GM12878 (cell line): Measurements from ENCODE around the gene MYOM3.

ENCODE experiments used
- CBX3 ChIP-seq: fragments of 200-600 bp; sonication (generic); IDR thresholded peaks from 2 replicates; pipeline ENCODE4 v1.6.1; 2016; ENCODE audit warnings: low read depth, borderline replicate concordance
- CREM ChIP-seq: IDR thresholded peaks from 2 replicates; pipeline ENCODE4 v1.6.1; 2014; ENCODE audit warnings: antibody characterized with exemption, low read depth
- CTCF ChIP-seq, 3 experiments: IDR thresholded peaks in 2 of 3; conservative IDR thresholded peaks in 1 of 3; 2 replicates each; pipeline ENCODE4 v1.5.1; 2011; ENCODE audit warnings: low read depth in 3 of 3, low read length in 3 of 3, mild to moderate bottlenecking in 3 of 3, control low read depth in 2 of 3, moderate library complexity in 2 of 3, inconsistent platforms in 1 of 3, mixed read lengths in 1 of 3; ENCODE audit not compliant: control insufficient read depth in 2 of 3, insufficient read depth in 1 of 3; ENCODE audit errors: extremely low read depth in 1 of 3
- DPF2 ChIP-seq: fragments of 450-650 bp; IDR thresholded peaks from 2 replicates; pipeline ENCODE4 v1.6.1; 2017; ENCODE audit warnings: mild to moderate bottlenecking
- MYC ChIP-seq: IDR thresholded peaks from 2 replicates; pipeline ENCODE4 v1.6.1; 2011; ENCODE audit warnings: mild to moderate bottlenecking, low read length, moderate library complexity, inconsistent platforms; ENCODE audit not compliant: insufficient read depth, insufficient replicate concordance, insufficient read length, severe bottlenecking
- TAF1 ChIP-seq: IDR thresholded peaks from 2 replicates; pipeline ENCODE4 v1.6.1; 2011; ENCODE audit warnings: mild to moderate bottlenecking, low read depth, low read length, borderline replicate concordance
- USF1 ChIP-seq: IDR thresholded peaks from 2 replicates; pipeline ENCODE4 v1.6.1; 2011; ENCODE audit warnings: borderline replicate concordance, low read depth, mild to moderate bottlenecking, moderate library complexity, mixed read lengths, low read length; ENCODE audit not compliant: insufficient read depth; ENCODE audit errors: extremely low read length
- YY1 ChIP-seq: IDR thresholded peaks from 2 replicates; pipeline ENCODE4 v1.6.1; 2011; ENCODE audit warnings: low read depth, mild to moderate bottlenecking, low read length
- ZNF274 ChIP-seq: IDR thresholded peaks from one replicate; pipeline ENCODE4 v1.8.0; 2011; ENCODE audit not compliant: insufficient read length, insufficient read depth
- ZNF592 ChIP-seq: fragments of 450-650 bp; IDR thresholded peaks from 2 replicates; pipeline ENCODE4 v1.6.1; 2017; ENCODE audit warnings: mild to moderate bottlenecking, moderate library complexity

- TF ChIP-seq CREM (no peak), TAF1 (no peak), ZNF592 (no peak), ZNF274 (no peak), MYC (no peak), USF1 (no peak), DPF2 (no peak), CTCF (IDR thresholded peaks at IDR 0.05 in 2 of 3, conservative IDR thresholded peaks at IDR 0.05 in 1 of 3; ENCODE audit: control insufficient read depth in 2 of 3, extremely low read depth in 1 of 3, insufficient read depth in 1 of 3, low read depth in 3 of 3, low read length in 3 of 3) (no peak), CBX3 (no peak), YY1 (no peak)
Observed at GRCh38 chr1:24126018-24126671, 14.2 kb upstream of the MYOM3 start.
